Left forelimb (tissue), 1 donor: Measurements from ENCODE around the gene MGAT4A.
"Not testable (repeated sequence)": the region's sequence is repeated elsewhere in the genome, so short reads cannot be mapped to it uniquely, and the experiment has no call there.

Experiments
- DNase-seq: peaks from one replicate; pipeline ENCODE4 v3.0.0-alpha.2; 2018; ENCODE audit warnings: low spot score

Gene MGAT4A

GRCh38 chr2:98730053-98730706, 752 bp downstream of the MGAT4A start:
- peak; percentile 70 for DNase-seq

GRCh38 chr2:98729652-98730051, 1.3 kb downstream of the MGAT4A start:
- DNase-seq: no peak

GRCh38 chr2:98728088-98728718, 2.7 kb downstream of the MGAT4A start:
- not testable (repeated sequence) for DNase-seq

GRCh38 chr2:98727369-98728087, 3.4 kb downstream of the MGAT4A start:
- DNase-seq: no peak

- DNase-seq: no peak
These were observed 4.1 kb downstream of the MGAT4A start for GRCh38 chr2:98726735-98727368.

- no peak for DNase-seq
These were observed 4.7 kb downstream of the MGAT4A start for GRCh38 chr2:98726205-98726604.

GRCh38 chr2:98720286-98720685, 10.6 kb downstream of the MGAT4A start:
- DNase-seq: no peak

- no peak for DNase-seq
These were observed 13.3 kb downstream of the MGAT4A start for GRCh38 chr2:98717621-98718020.

GRCh38 chr2:98716786-98717185, 14.1 kb downstream of the MGAT4A start:
- no peak for DNase-seq

GRCh38 chr2:98715812-98716451, 15.0 kb downstream of the MGAT4A start:
- no peak for DNase-seq

GRCh38 chr2:98713332-98714015, 17.5 kb downstream of the MGAT4A start:
- no peak for DNase-seq

GRCh38 chr2:98712145-98712544, 18.8 kb downstream of the MGAT4A start:
- no peak for DNase-seq

GRCh38 chr2:98711506-98711905, 19.4 kb downstream of the MGAT4A start:
- no peak for DNase-seq

- DNase-seq: no peak
These were observed 20.2 kb downstream of the MGAT4A start for GRCh38 chr2:98710734-98711133.

GRCh38 chr2:98709535-98709934, 21.4 kb downstream of the MGAT4A start:
- no peak for DNase-seq

GRCh38 chr2:98708396-98709186, 22.3 kb downstream of the MGAT4A start:
- no peak for DNase-seq

GRCh38 chr2:98706591-98706990, 24.3 kb downstream of the MGAT4A start:
- no peak for DNase-seq

- DNase-seq: no peak
These were observed 25.7 kb downstream of the MGAT4A start for GRCh38 chr2:98705333-98705617.

- no peak for DNase-seq
These were observed 26.2 kb downstream of the MGAT4A start for GRCh38 chr2:98704499-98705332.

GRCh38 chr2:98703738-98704137, 27.2 kb downstream of the MGAT4A start:
- no peak for DNase-seq
